Stimulated activated CD4-positive, alpha-beta T cell treated with anti-CD3 and anti-CD28 coated beads, Interleukin-2, amount 100 ng/mL, for 48 hours (primary cell): ENCODE results near the gene HIKESHI.

Experiments
- DNase-seq, 2 donors: peaks; one replicate each; pipeline ENCODE4 v3.0.0-alpha.2; 2020

HIKESHI gene

DNA sequence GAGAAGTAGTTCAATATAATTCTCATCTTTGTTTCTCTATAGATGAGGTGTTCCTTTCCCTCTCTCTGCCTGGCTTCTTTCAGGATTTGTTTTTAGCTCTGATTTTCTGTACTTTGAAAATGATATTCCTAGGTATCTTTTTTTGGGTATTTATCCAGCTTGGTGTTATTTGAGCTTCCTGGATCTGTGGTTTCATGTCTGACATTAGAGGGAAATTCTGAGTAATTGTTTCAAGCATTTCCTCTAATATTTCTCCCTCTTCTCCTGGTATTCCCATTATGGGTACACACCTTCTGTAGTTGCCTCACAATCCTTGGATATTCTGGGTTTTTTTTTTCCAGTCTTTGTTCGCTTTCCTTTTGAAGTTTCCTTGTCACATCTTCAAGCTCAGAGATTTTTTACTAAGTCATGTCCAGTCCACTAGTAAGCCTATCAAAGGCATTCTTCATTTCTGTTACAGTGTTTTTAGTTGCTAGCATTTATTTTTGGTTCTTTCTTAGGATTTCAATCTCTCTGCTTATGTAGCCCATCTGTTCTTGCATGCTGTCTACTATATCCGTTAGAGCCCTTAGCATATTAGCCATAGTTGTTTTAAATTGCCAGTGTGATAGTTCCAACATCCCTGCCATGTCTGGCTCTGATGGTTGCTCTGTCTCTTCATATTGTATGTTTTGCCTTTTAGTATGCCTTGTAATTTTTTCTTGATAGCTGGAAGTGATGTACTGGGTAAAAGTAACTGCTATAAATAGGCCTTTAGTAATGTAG lies 78.4 kb downstream of the HIKESHI start:
- DNase-seq = no peak

DNA sequence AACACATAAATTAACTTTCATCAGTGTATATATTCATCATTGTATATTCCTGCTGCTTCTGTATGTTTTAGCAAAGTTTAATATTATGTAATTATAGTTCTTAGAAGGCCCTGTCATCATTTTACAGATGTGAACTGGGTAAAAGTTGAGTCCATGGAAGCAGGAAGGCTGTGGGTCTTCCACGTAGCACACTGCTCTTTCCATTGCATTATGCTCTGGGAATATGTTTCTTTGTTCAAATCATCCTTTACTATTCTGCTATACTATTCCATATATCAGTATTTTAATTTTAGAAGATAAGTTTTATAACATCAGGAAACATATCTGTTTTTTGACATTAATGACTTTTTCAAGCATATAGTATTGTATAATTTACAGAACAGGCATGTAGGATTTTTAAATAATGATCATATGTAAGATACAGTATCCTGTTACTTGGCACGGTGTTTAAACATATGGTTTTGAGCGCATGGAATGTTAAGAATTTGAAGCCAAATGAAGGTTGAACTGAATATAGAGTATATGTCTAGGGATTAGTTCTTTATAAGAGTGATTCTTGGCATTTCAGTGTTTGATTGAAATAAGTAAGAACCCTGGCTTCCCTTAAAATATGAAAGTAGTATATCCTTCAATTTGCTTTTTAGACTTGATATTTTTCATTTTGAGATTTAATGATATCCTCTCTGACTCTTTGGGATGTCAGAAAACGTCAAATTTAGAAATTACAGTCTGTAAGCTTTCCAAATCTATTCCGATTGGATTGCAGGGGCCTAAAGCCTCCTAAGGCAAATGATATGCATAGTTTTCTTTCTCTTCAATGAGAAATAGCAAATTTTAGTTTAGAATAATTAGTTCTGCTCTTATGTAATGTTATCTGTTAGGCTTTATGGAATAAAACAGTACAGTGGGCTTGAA lies 81.3 kb downstream of the HIKESHI start:
- DNase-seq = no peak

DNA sequence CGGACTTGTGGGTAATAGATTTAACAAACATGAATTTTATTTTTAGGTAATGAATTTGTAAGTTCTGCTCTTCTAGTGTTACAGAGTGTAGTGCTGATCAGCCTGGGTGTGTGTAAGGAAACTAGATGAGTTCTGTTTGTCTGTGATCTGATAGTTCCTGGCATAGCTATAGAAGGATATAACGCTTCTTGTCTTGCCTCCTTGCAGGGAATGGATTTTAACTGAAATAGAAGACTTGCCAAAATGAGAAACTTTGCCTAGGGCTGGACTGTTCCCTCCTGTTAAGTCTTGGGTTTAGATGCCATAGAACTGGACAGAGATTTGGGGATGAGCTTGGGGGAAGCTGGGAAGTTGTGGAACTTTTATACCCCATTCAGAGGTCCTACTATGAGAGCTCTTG lies 84.2 kb downstream of the HIKESHI start:
- no peak for DNase-seq

DNA sequence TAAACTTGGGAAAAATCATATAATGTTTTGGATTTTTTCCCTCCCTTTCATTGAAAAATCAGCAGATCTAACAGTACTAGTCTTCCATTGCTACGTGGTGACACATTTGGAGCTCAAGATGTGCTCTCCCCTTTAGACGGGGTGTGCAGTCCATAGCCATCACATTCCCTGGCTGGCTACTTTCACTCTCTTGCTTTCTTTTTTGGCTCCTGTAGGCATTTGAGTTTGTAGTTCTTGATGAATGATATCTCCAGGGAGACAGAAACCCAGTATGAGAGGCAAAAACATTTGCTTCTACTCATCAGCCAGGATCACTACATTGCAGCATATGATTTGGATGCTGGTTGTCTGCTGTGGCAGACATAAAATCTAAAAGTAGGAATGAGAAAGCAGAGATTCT lies 84.7 kb downstream of the HIKESHI start:
- DNase-seq = no peak

DNA sequence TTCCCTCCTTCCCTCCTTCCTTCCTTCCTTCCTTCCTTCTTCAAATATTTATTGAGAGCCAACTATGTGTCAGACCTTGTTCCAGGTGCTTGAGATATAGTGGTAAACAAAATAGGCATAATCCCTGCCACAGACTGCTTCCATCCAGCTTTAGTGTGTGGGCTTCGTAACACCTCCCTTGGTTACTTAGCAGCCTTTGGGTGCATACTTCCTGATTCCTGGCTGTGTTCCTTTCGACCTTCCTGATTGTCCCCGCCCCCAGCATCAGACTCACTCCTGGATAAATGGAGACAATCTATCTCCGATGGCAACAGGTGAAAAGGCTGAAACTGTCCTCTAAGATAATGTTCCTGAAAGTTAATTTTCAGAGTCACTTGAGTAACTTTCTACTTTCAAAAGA lies 86.2 kb downstream of the HIKESHI start:
- DNase-seq = no peak

DNA sequence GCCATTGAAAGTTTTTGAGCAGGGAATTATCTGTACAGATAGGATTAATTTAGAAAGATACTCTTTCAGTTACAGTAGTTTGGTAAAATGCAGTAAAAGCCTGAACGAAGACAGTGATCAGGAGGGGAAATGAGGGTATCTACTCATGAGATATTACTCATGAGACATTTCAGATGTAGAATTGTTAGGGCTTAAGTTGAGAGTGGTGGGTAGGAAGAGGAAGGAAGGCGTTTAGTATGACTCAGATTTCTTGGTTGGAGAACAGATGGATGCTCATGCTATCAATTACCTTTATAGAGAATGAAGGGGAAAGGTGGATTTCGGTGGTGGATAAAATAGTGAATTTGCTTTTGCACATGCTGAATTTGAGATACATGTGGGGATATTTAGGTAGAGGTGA lies 88.4 kb downstream of the HIKESHI start:
- no peak for DNase-seq

DNA sequence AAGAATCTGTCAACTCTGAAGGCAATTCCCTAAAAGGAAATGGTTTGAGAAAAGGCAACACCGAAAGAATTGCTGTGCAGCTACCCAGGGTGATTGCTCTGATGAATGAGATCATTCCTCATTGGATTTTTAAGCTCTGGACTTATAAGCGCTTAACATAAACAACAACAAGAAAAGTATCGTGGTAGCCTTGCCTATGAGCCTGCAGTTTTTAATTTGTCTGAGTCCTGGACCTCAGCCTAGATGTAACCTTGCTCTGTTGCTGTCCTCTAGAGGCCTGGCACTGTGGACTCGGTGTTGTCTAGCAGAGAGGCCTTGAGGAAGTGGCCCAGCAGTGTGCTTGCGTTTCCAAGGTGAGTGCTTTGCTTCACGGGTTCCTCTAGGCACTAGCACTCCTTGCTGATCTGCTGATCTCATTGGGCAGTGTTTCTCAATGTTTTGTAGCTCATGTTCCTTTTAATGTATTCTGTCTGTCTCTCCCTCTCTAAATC lies 93.1 kb downstream of the HIKESHI start:
- DNase-seq = no peak
